Hepatocyte (in vitro differentiated cells): ENCODE data around the gene ANKRD13B. TPM values are rescaled to one million over a fixed set of nuclear protein-coding genes. Genes with fewer than 3 reads are reported as not detected.

ENCODE experiments used
- DNase-seq: peaks from one replicate; pipeline ENCODE4 v3.0.0-alpha.2; 2016; ENCODE audit warnings: low spot score
- H2AFZ ChIP-seq: fragments of 200-600 bp; sonication (generic); 2 replicates; pipeline ENCODE4 v1.6.0; 2016; ENCODE audit warnings: antibody characterized with exemption, mild to moderate bottlenecking
- H3K27ac ChIP-seq: fragments of 200-600 bp; sonication (generic); 2 replicates; pipeline ENCODE4 v1.5.1; 2016; ENCODE audit warnings: mild to moderate bottlenecking
- H3K27me3 ChIP-seq: fragments of 200-600 bp; sonication (generic); 2 replicates; pipeline ENCODE4 v1.6.1; 2016
- H3K36me3 ChIP-seq: fragments of 200-600 bp; sonication (generic); replicated peaks from 2 replicates; pipeline ENCODE4 v1.5.1; 2016; ENCODE audit warnings: low read depth; ENCODE audit not compliant: insufficient read depth
- H3K4me1 ChIP-seq: fragments of 200-600 bp; sonication (generic); 2 replicates; pipeline ENCODE4 v1.5.1; 2016; ENCODE audit warnings: mild to moderate bottlenecking, moderate library complexity; ENCODE audit not compliant: insufficient read depth
- H3K4me2 ChIP-seq: fragments of 200-600 bp; sonication (generic); 2 replicates; pipeline ENCODE4 v1.6.0; 2016
- H3K4me3 ChIP-seq: fragments of 200-600 bp; sonication (generic); 2 replicates; pipeline ENCODE4 v1.5.1; 2016; ENCODE audit warnings: mild to moderate bottlenecking
- H3K79me2 ChIP-seq: fragments of 200-600 bp; sonication (generic); 2 replicates; pipeline ENCODE4 v1.6.0; 2017; ENCODE audit warnings: mild to moderate bottlenecking
- H3K9me2 ChIP-seq: fragments of 200-600 bp; sonication (generic); replicated peaks from 2 replicates; pipeline ENCODE4 v1.6.0; 2017; ENCODE audit warnings: mild to moderate bottlenecking; ENCODE audit not compliant: insufficient read depth
- H3K9me3 ChIP-seq: fragments of 200-600 bp; sonication (generic); 2 replicates; pipeline ENCODE4 v1.5.1; 2016; ENCODE audit warnings: low read depth, mild to moderate bottlenecking
- H4K20me1 ChIP-seq: fragments of 200-600 bp; sonication (generic); 2 replicates; pipeline ENCODE4 v1.6.0; 2016; ENCODE audit warnings: mild to moderate bottlenecking; ENCODE audit not compliant: insufficient read depth, poor library complexity, severe bottlenecking
- CTCF ChIP-seq: fragments of 200-600 bp; sonication (generic); IDR thresholded peaks from 2 replicates; pipeline ENCODE4 v1.5.1; 2016; ENCODE audit warnings: antibody characterized with exemption, mild to moderate bottlenecking; ENCODE audit not compliant: poor library complexity
- EZH2 ChIP-seq: fragments of 200-600 bp; sonication (generic); IDR thresholded peaks from 2 replicates; pipeline ENCODE4 v1.6.1; 2016; ENCODE audit warnings: antibody characterized with exemption, mild to moderate bottlenecking, borderline replicate concordance
- EZH2phosphoT487 ChIP-seq: fragments of 200-600 bp; sonication (generic); IDR thresholded peaks from one replicate; pipeline ENCODE4 v1.6.1; 2018; ENCODE audit warnings: antibody characterized with exemption, mild to moderate bottlenecking, low read depth, moderate library complexity; ENCODE audit not compliant: unreplicated experiment, severe bottlenecking
- WGBS: methylation state at CpG from one replicate; pipeline ENCODE4 v1.1.6; 2016; ENCODE audit warnings: low lambda C conversion rate; ENCODE audit errors: missing lambda C conversion rate; 5-methylcytosine and 5-hydroxymethylcytosine counted together
- polyA plus RNA-seq: library from polyadenylated mRNA; unstranded; fragments of >200 nt; fragmentation: Nextera tagmentation; extraction: Ambion mirVana; gene quantifications from 2 replicates; pipeline ENCODE4 v1.2.1, GENCODE V29; 2016
- total RNA-seq: library from RNA; depleted of rRNA; stranded (reverse); fragments of >200 nt; gene quantifications from 2 replicates; pipeline ENCODE4 v1.2.3, GENCODE V29; 2014

The ANKRD13B gene
- total and polyA plus RNA-seq, 2 experiments from 2014 or later, result 5.1 to 7.2 TPM

- no peaks in the 10 kb centered on the region for H3K9me3 ChIP-seq
- H3K27ac ChIP-seq, result no peak overlapping the region
- peak; percentile 53 for TF ChIP-seq CTCF
- no peak for TF ChIP-seq EZH2
- no peak for TF ChIP-seq EZH2phosphoT487
- H3K36me3 ChIP-seq, result no peaks in the 10 kb centered on the region
- H3K27me3 ChIP-seq, result peaks cover 76% of the 10 kb centered on the region
- H3K4me3 ChIP-seq, result no peak overlapping the region
- H3K9me2 ChIP-seq, result no peaks in the 10 kb centered on the region
- WGBS, result 16% methylated on average over 14 of the region's 16 CpGs
- H4K20me1 ChIP-seq, result no peaks in the 10 kb centered on the region
- peaks cover 27% of the 10 kb centered on the region for H3K4me1 ChIP-seq
- H3K79me2 ChIP-seq, result no peaks in the 10 kb centered on the region
- peak; percentile 68 for DNase-seq
- no peak overlapping the region for H2AFZ ChIP-seq
- H3K4me2 ChIP-seq, result peak overlapping the region; percentile 81
These were observed 24.2 kb downstream of the ANKRD13B start for GRCh38 chr17:29617125-29617480.

- no peaks in the 10 kb centered on the region for H3K36me3 ChIP-seq
- H3K4me2 ChIP-seq, result peak overlapping the region; percentile 81
- 15% methylated on average over 67 of the region's 68 CpGs for WGBS
- no peak for TF ChIP-seq EZH2phosphoT487
- TF ChIP-seq CTCF, result peak; percentile 67
- TF ChIP-seq EZH2, result peak; percentile 58
- no peaks in the 10 kb centered on the region for H3K9me3 ChIP-seq
- H3K9me2 ChIP-seq, result no peaks in the 10 kb centered on the region
- H3K4me1 ChIP-seq, result peaks cover 28% of the 10 kb centered on the region
- no peak overlapping the region for H2AFZ ChIP-seq
- no peaks in the 10 kb centered on the region for H3K79me2 ChIP-seq
- no peak overlapping the region for H3K4me3 ChIP-seq
- H3K27me3 ChIP-seq, result peaks cover 81% of the 10 kb centered on the region
- DNase-seq, result peak; percentile 83
- no peak overlapping the region for H3K27ac ChIP-seq
- no peaks in the 10 kb centered on the region for H4K20me1 ChIP-seq
These were observed 24.7 kb downstream of the ANKRD13B start for GRCh38 chr17:29617481-29618271.

- Histone ChIP-seq H2AFZ (no peak overlapping the region), H3K27me3 (peaks cover 88% of the 10 kb centered on the region), H3K4me1 (peaks cover 33% of the 10 kb centered on the region), H3K9me2 (no peaks in the 10 kb centered on the region), H3K27ac (no peak overlapping the region), H3K36me3 (no peaks in the 10 kb centered on the region), H3K4me3 (no peak overlapping the region), H3K79me2 (no peaks in the 10 kb centered on the region), H3K4me2 (peak overlapping the region; percentile 81), H3K9me3 (no peaks in the 10 kb centered on the region), H4K20me1 (no peaks in the 10 kb centered on the region)
- DNase-seq, result no peak
- TF ChIP-seq EZH2phosphoT487 (no peak), EZH2 (peak; percentile 51)
- 44% methylated on average over 22 of the region's 22 CpGs for WGBS
These were observed 25.5 kb downstream of the ANKRD13B start for GRCh38 chr17:29618272-29619065.

- TF ChIP-seq EZH2, result no peak
- Histone ChIP-seq H3K27ac (no peak overlapping the region), H3K4me1 (peaks cover 31% of the 10 kb centered on the region), H2AFZ (no peak overlapping the region), H3K36me3 (no peaks in the 10 kb centered on the region), H3K27me3 (peaks cover 85% of the 10 kb centered on the region), H3K9me3 (no peaks in the 10 kb centered on the region), H3K9me2 (no peaks in the 10 kb centered on the region), H3K4me3 (no peak overlapping the region), H3K79me2 (no peaks in the 10 kb centered on the region), H3K4me2 (no peak overlapping the region), H4K20me1 (no peaks in the 10 kb centered on the region)
- no peak for DNase-seq
These were observed 26.3 kb downstream of the ANKRD13B start for GRCh38 chr17:29619251-29619650.
